ENCODE data around the gene PCDHGA12.

Gene PCDHGA12

GRCh38 chr5:141409598-141410306 lies 20.6 kb upstream of the PCDHGA12 start:
- Histone ChIP-seq H4K20me1 (ENCODE audit: insufficient read depth, low read length, poor library complexity, severe bottlenecking) (no peaks in the 10 kb centered on the region), H3K36me3 (ENCODE audit: insufficient read depth, low read length) (no peaks in the 10 kb centered on the region), H3K27me3 (ENCODE audit: insufficient read depth, low read length, poor library complexity, severe bottlenecking) (no peaks in the 10 kb centered on the region), H3K9ac (ENCODE audit: low read depth, low read length, poor library complexity, severe bottlenecking) (no peak overlapping the region), H3K79me2 (ENCODE audit: insufficient read depth, low read length) (no peaks in the 10 kb centered on the region), H2AFZ (ENCODE audit: low read length) (no peak overlapping the region), H3K4me3 (ENCODE audit: low read length, poor library complexity, severe bottlenecking) (no peak overlapping the region), H3K9me2 (replicated peaks; ENCODE audit: low read depth, low read length) (no peaks in the 10 kb centered on the region), H3K4me1 (ENCODE audit: insufficient read depth, low read length, poor library complexity, severe bottlenecking) (no peaks in the 10 kb centered on the region), H3K9me3 (ENCODE audit: insufficient read depth, low read depth, low read length) (no peaks in the 10 kb centered on the region), H3K4me2 (ENCODE audit: low read depth, low read length, poor library complexity, severe bottlenecking) (no peak overlapping the region), H3F3A (ENCODE audit: low read depth) (no peaks in the 10 kb centered on the region)
- TF ChIP-seq EZH2phosphoT487 (IDR thresholded peaks at IDR 0.05; ENCODE audit: borderline replicate concordance) = no peak
- TF ChIP-seq, protein P1, sequence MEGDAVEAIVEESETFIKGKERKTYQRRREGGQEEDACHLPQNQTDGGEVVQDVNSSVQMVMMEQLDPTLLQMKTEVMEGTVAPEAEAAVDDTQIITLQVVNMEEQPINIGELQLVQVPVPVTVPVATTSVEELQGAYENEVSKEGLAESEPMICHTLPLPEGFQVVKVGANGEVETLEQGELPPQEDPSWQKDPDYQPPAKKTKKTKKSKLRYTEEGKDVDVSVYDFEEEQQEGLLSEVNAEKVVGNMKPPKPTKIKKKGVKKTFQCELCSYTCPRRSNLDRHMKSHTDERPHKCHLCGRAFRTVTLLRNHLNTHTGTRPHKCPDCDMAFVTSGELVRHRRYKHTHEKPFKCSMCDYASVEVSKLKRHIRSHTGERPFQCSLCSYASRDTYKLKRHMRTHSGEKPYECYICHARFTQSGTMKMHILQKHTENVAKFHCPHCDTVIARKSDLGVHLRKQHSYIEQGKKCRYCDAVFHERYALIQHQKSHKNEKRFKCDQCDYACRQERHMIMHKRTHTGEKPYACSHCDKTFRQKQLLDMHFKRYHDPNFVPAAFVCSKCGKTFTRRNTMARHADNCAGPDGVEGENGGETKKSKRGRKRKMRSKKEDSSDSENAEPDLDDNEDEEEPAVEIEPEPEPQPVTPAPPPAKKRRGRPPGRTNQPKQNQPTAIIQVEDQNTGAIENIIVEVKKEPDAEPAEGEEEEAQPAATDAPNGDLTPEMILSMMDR (conservative IDR thresholded peaks at IDR 0.05; ENCODE audit: low read length) = no peak

DNA sequence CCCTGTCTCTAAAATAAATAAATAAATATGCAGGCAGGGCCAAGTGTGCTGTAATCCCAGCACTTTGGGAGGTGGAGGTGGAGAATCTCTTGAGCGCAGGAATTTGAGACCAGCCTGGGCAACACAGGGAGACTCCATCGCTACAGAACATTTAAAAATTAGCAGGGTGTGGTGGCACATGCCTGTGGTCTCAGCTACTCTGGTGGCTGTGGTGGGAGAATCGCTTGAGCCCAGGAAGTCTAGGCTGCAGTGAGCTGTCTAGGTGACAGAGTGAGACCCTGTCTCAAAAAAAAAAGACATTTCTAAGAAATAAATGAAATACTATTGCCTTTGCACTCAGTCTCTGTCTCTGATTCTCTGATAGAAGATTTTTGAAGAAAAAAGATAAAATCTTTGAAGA lies 18.7 kb upstream of the PCDHGA12 start:
- no peaks in the 10 kb centered on the region for H3K9me3 ChIP-seq (ENCODE audit: insufficient read depth, low read depth, low read length)
- no peak overlapping the region for H2AFZ ChIP-seq (ENCODE audit: low read length)
- H3K79me2 ChIP-seq (ENCODE audit: insufficient read depth, low read length) = no peaks in the 10 kb centered on the region

DNA sequence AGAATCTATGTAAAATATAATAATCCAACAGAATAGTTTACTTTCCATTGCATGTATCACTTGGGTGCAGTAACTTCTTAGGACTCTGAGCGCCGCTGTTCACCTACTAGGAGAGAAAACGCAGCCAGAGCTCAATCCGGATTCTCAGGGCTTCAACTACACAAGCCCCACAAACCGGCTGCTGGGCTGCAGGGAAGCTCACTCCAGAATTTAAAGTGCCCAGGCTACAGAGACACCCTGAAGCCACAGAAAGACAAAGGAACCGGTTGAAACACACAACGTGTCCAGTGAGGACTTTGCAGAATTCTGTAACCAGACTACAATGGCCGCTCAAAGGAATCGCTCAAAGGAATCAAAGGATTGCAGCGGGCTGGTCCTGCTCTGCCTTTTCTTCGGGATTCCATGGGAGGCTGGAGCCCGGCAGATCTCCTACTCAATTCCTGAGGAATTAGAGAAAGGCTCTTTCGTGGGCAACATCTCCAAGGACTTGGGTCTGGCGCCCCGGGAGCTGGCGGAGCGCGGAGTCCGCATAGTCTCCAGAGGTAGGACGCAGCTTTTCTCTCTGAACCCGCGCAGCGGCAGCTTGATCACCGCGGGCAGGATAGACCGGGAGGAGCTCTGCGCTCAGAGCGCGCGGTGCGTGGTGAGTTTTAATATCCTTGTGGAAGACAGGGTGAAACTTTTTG lies 17.3 kb upstream of the PCDHGA12 start, which contains the start of gene PCDHGA10:
TSS of gene PCDHGA10 (plus strand) at position 134 of the 686 bp plus-strand sequence. CDS start at position 323, 189 bp downstream.
- H4K20me1 ChIP-seq (ENCODE audit: insufficient read depth, low read length, poor library complexity, severe bottlenecking) = no peaks in the 10 kb centered on the region
- no peaks in the 10 kb centered on the region for H3K9me2 ChIP-seq (replicated peaks; ENCODE audit: low read depth, low read length)
- H3F3A ChIP-seq (ENCODE audit: low read depth) = no peaks in the 10 kb centered on the region
- H3K27me3 ChIP-seq (ENCODE audit: insufficient read depth, low read length, poor library complexity, severe bottlenecking) = no peaks in the 10 kb centered on the region
- no peaks in the 10 kb centered on the region for H3K9me3 ChIP-seq (ENCODE audit: insufficient read depth, low read depth, low read length)
- no peak within 1 kb of the TSS for H3K9ac ChIP-seq (ENCODE audit: low read depth, low read length, poor library complexity, severe bottlenecking)
- no peaks in the 10 kb centered on the region for H3K79me2 ChIP-seq (ENCODE audit: insufficient read depth, low read length)
- no peak for TF ChIP-seq EZH2phosphoT487 (IDR thresholded peaks at IDR 0.05; ENCODE audit: borderline replicate concordance)
- TF ChIP-seq, protein P1 (conservative IDR thresholded peaks at IDR 0.05; ENCODE audit: low read length) = peak; percentile 72
- no peaks in the 10 kb centered on the region for H3K4me1 ChIP-seq (ENCODE audit: insufficient read depth, low read length, poor library complexity, severe bottlenecking)
- H2AFZ ChIP-seq (ENCODE audit: low read length) = peak within 1 kb of the TSS; percentile 34; the same call in 1 of the 2 replicates
- no peak within 1 kb of the TSS for H3K4me3 ChIP-seq (ENCODE audit: low read length, poor library complexity, severe bottlenecking)
- H3K36me3 ChIP-seq (ENCODE audit: insufficient read depth, low read length) = no peaks in the 10 kb centered on the region
- H3K4me2 ChIP-seq (ENCODE audit: low read depth, low read length, poor library complexity, severe bottlenecking) = peak within 1 kb of the TSS; percentile 35

More for the DNA sequence above, 18.7 kb upstream of the PCDHGA12 start:
- Histone ChIP-seq H3K27me3 (ENCODE audit: insufficient read depth, low read length, poor library complexity, severe bottlenecking) (no peaks in the 10 kb centered on the region), H3K4me1 (ENCODE audit: insufficient read depth, low read length, poor library complexity, severe bottlenecking) (no peaks in the 10 kb centered on the region), H3F3A (ENCODE audit: low read depth) (no peaks in the 10 kb centered on the region), H3K4me3 (ENCODE audit: low read length, poor library complexity, severe bottlenecking) (no peak overlapping the region), H3K4me2 (ENCODE audit: low read depth, low read length, poor library complexity, severe bottlenecking) (no peak overlapping the region), H3K9ac (ENCODE audit: low read depth, low read length, poor library complexity, severe bottlenecking) (no peak overlapping the region), H3K9me2 (replicated peaks; ENCODE audit: low read depth, low read length) (no peaks in the 10 kb centered on the region), H4K20me1 (ENCODE audit: insufficient read depth, low read length, poor library complexity, severe bottlenecking) (no peaks in the 10 kb centered on the region), H3K36me3 (ENCODE audit: insufficient read depth, low read length) (no peaks in the 10 kb centered on the region)
- TF ChIP-seq, protein P1 (conservative IDR thresholded peaks at IDR 0.05; ENCODE audit: low read length) = no peak
- TF ChIP-seq EZH2phosphoT487 (IDR thresholded peaks at IDR 0.05; ENCODE audit: borderline replicate concordance) = no peak
